HUES64 (cell line): Measurements from ENCODE around the gene PTOV1.
A peak's percentile ranks its signal among the peaks of the same experiment; 100 is the strongest.

Experiments
- H3K27ac ChIP-seq: 2 replicates; pipeline ENCODE4 v1.7.0; 2013; ENCODE audit warnings: low read depth, low read length, inconsistent platforms
- H3K27me3 ChIP-seq: 2 replicates; pipeline ENCODE4 v1.6.1; 2013; ENCODE audit warnings: mild to moderate bottlenecking, low read length; ENCODE audit not compliant: insufficient read depth
- H3K36me3 ChIP-seq: 2 replicates; pipeline ENCODE4 v1.6.1; 2013; ENCODE audit warnings: mild to moderate bottlenecking, low read length; ENCODE audit not compliant: insufficient read depth
- H3K4me1 ChIP-seq: 2 replicates; pipeline ENCODE4 v1.6.1; 2013; ENCODE audit warnings: mild to moderate bottlenecking, low read length, moderate library complexity; ENCODE audit not compliant: insufficient read depth
- H3K4me3 ChIP-seq: 2 replicates; pipeline ENCODE4 v1.5.1; 2013; ENCODE audit warnings: mild to moderate bottlenecking, low read length, moderate library complexity
- H3K9ac ChIP-seq: 2 replicates; pipeline ENCODE4 v1.6.1; 2013; ENCODE audit warnings: mild to moderate bottlenecking, low read depth, low read length
- H3K9me3 ChIP-seq: 2 replicates; pipeline ENCODE4 v1.6.1; 2013; ENCODE audit warnings: low read depth, low read length; ENCODE audit not compliant: insufficient read depth
- WGBS: fragments of 150-250, 120-280 bp; methylation state at CpG from one replicate; pipeline ENCODE4 v1.1.7; 2013; ENCODE audit warnings: missing lambda C conversion rate; 5-methylcytosine and 5-hydroxymethylcytosine counted together

The PTOV1 gene

GRCh38 chr19:49887665-49888509, 36.9 kb downstream of the PTOV1 start:
- no peak overlapping the region for H3K9ac ChIP-seq
- no peak overlapping the region for H3K4me3 ChIP-seq
- peaks cover 31% of the 10 kb centered on the region for H3K36me3 ChIP-seq
- WGBS = 94% methylated on average over 52 of the region's 54 CpGs
- H3K4me1 ChIP-seq = peaks cover 7% of the 10 kb centered on the region; the same call in 1 of the 2 replicates
- H3K27me3 ChIP-seq = peaks cover 11% of the 10 kb centered on the region
- no peaks in the 10 kb centered on the region for H3K9me3 ChIP-seq
- H3K27ac ChIP-seq = no peak overlapping the region

- H3K36me3 ChIP-seq = peaks cover 25% of the 10 kb centered on the region
- H3K9me3 ChIP-seq = no peaks in the 10 kb centered on the region
- 96% methylated on average over 18 of the region's 18 CpGs for WGBS
- H3K27me3 ChIP-seq = peaks cover 11% of the 10 kb centered on the region
- H3K9ac ChIP-seq = no peak overlapping the region
- H3K4me3 ChIP-seq = no peak overlapping the region
- H3K27ac ChIP-seq = no peak overlapping the region
- peaks cover 7% of the 10 kb centered on the region; the same call in 1 of the 2 replicates for H3K4me1 ChIP-seq
These were observed 37.5 kb downstream of the PTOV1 start for GRCh38 chr19:49888510-49888824.

GRCh38 chr19:49889038-49889686, 38.2 kb downstream of the PTOV1 start:
- Histone ChIP-seq H3K27me3 (peaks cover 11% of the 10 kb centered on the region), H3K36me3 (peaks cover 18% of the 10 kb centered on the region), H3K4me3 (no peak overlapping the region), H3K9me3 (no peaks in the 10 kb centered on the region), H3K9ac (no peak overlapping the region), H3K4me1 (peaks cover 7% of the 10 kb centered on the region; the same call in 1 of the 2 replicates), H3K27ac (no peak overlapping the region)
- 95% methylated on average over 23 of the region's 23 CpGs for WGBS

- H3K27me3 ChIP-seq = peaks cover 11% of the 10 kb centered on the region
- H3K4me1 ChIP-seq = peaks cover 7% of the 10 kb centered on the region; the same call in 1 of the 2 replicates
- H3K9ac ChIP-seq = peak overlapping the region; percentile 40; the same call in 1 of the 2 replicates
- H3K4me3 ChIP-seq = peak overlapping the region; percentile 51
- peaks cover 12% of the 10 kb centered on the region for H3K36me3 ChIP-seq
- 48% methylated on average over 71 of the region's 71 CpGs for WGBS
- H3K9me3 ChIP-seq = no peaks in the 10 kb centered on the region
- peak overlapping the region; percentile 70; the same call in 1 of the 2 replicates for H3K27ac ChIP-seq
These were observed 38.9 kb downstream of the PTOV1 start for GRCh38 chr19:49889687-49890348.

GRCh38 chr19:49890349-49891311, 39.7 kb downstream of the PTOV1 start:
- WGBS = 16% methylated on average over 68 of the region's 69 CpGs
- peaks cover 11% of the 10 kb centered on the region for H3K27me3 ChIP-seq
- H3K4me1 ChIP-seq = peaks cover 7% of the 10 kb centered on the region; the same call in 1 of the 2 replicates
- H3K9ac ChIP-seq = peak overlapping the region; percentile 40; the same call in 1 of the 2 replicates
- peak overlapping the region; percentile 51 for H3K4me3 ChIP-seq
- no peaks in the 10 kb centered on the region for H3K9me3 ChIP-seq
- peaks cover 6% of the 10 kb centered on the region for H3K36me3 ChIP-seq
- H3K27ac ChIP-seq = peak overlapping the region; percentile 70; the same call in 1 of the 2 replicates

- peaks cover 2% of the 10 kb centered on the region for H3K36me3 ChIP-seq
- H3K27ac ChIP-seq = no peak overlapping the region
- peaks cover 7% of the 10 kb centered on the region; the same call in 1 of the 2 replicates for H3K4me1 ChIP-seq
- H3K9me3 ChIP-seq = no peaks in the 10 kb centered on the region
- WGBS = 86% methylated on average over 17 of the region's 17 CpGs
- peaks cover 11% of the 10 kb centered on the region for H3K27me3 ChIP-seq
- H3K9ac ChIP-seq = no peak overlapping the region
- H3K4me3 ChIP-seq = peak overlapping the region; percentile 14; the same call in 1 of the 2 replicates
These were observed 40.4 kb downstream of the PTOV1 start for GRCh38 chr19:49891393-49891792.

- no peaks in the 10 kb centered on the region for H3K9me3 ChIP-seq
- WGBS = 100% methylated on average over 1 of the region's 1 CpG
These were observed 41.8 kb downstream of the PTOV1 start for GRCh38 chr19:49892716-49893115.

GRCh38 chr19:49894011-49894664, 43.2 kb downstream of the PTOV1 start:
- no peak overlapping the region for H3K9ac ChIP-seq
- H3K9me3 ChIP-seq = no peaks in the 10 kb centered on the region
- WGBS = 95% methylated on average over 18 of the region's 18 CpGs
- H3K27me3 ChIP-seq = peaks cover 9% of the 10 kb centered on the region
- H3K4me3 ChIP-seq = no peak overlapping the region
- peaks cover 7% of the 10 kb centered on the region; the same call in 1 of the 2 replicates for H3K4me1 ChIP-seq
- no peak overlapping the region for H3K27ac ChIP-seq
- H3K36me3 ChIP-seq = no peaks in the 10 kb centered on the region

More at GRCh38 chr19:49892716-49893115, 41.8 kb downstream of the PTOV1 start:
- H3K27me3 ChIP-seq = peaks cover 11% of the 10 kb centered on the region
- H3K9ac ChIP-seq = no peak overlapping the region
- no peak overlapping the region for H3K27ac ChIP-seq
- H3K36me3 ChIP-seq = no peaks in the 10 kb centered on the region
- H3K4me1 ChIP-seq = peaks cover 7% of the 10 kb centered on the region; the same call in 1 of the 2 replicates
- H3K4me3 ChIP-seq = no peak overlapping the region

GRCh38 chr19:49894879-49895565, 44.1 kb downstream of the PTOV1 start:
- Histone ChIP-seq H3K9me3 (no peaks in the 10 kb centered on the region), H3K4me1 (peaks cover 7% of the 10 kb centered on the region; the same call in 1 of the 2 replicates), H3K27ac (no peak overlapping the region), H3K9ac (no peak overlapping the region), H3K36me3 (no peaks in the 10 kb centered on the region), H3K4me3 (no peak overlapping the region), H3K27me3 (peaks cover 2% of the 10 kb centered on the region)
- WGBS = 92% methylated on average over 17 of the region's 17 CpGs
